Endothelial cell of umbilical vein (primary cell): Measurements from ENCODE around the gene RAB6B. TPM values are rescaled to one million over a fixed set of nuclear protein-coding genes. Genes with fewer than 3 reads are reported as not detected.

ENCODE experiments used
- BruUV-seq: library from RNA; stranded (reverse); fragments of 400-500 nt; replicated peaks from 2 replicates; lab custom pipeline; 2021; lab: Mats Ljungman, UMichigan
- CTCF ChIA-PET: fragments of 300-600, 350-600 bp; sonication (Branson Sonifier 250); formaldehyde crosslinking; loops from one replicate; lab custom pipeline; 2021; ENCODE audit warnings: antibody characterized with exemption, inconsistent platforms; lab: Charles Lee
- POLR2A ChIA-PET: fragments of 300-600, 350-600 bp; sonication (Branson Sonifier 250); formaldehyde crosslinking; loops from one replicate; lab custom pipeline; 2021; ENCODE audit warnings: antibody characterized with exemption, inconsistent platforms; lab: Charles Lee
- DNase-seq: peaks from one replicate; pipeline ENCODE4 v3.0.0-alpha.2; 2011; ENCODE audit warnings: low read depth, low spot score
- FAIRE-seq: peaks from 2 replicates; lab custom pipeline; 2011; peaks lifted over from hg19 to GRCh38; lab: Jason Lieb, UNC
- H2AFZ ChIP-seq: 2 replicates; pipeline ENCODE4 v1.6.0; 2012; ENCODE audit warnings: low read depth, low read length, control low read depth, inconsistent platforms
- H3K27ac ChIP-seq: 2 replicates; pipeline ENCODE4 v1.5.1; 2011; ENCODE audit warnings: low read depth, mild to moderate bottlenecking, control low read depth, low read length, moderate library complexity; ENCODE audit not compliant: insufficient read depth
- H3K27me3 ChIP-seq, 2 experiments: 2 replicates each; pipeline versions ENCODE4 v1.6.0 to v1.6.1; 2011; ENCODE audit warnings: low read length in 2 of 2, mixed read lengths in 1 of 2; ENCODE audit not compliant: control insufficient read depth in 2 of 2, insufficient read depth in 2 of 2
- H3K36me3 ChIP-seq, 2 experiments: 2 replicates in 1 of 2; 3 replicates in 1 of 2; pipeline ENCODE4 v1.5.1; 2011; ENCODE audit warnings: low read length in 2 of 2, mild to moderate bottlenecking in 1 of 2, moderate library complexity in 1 of 2; ENCODE audit not compliant: control insufficient read depth in 2 of 2, insufficient read depth in 2 of 2; ENCODE audit errors: extremely low read depth in 1 of 2
- H3K4me1 ChIP-seq: 3 replicates; pipeline ENCODE4 v1.5.1; 2011; ENCODE audit warnings: mild to moderate bottlenecking, low read length; ENCODE audit not compliant: control insufficient read depth, insufficient read depth; ENCODE audit errors: extremely low read depth
- H3K4me2 ChIP-seq: 2 replicates; pipeline ENCODE4 v1.6.1; 2011; ENCODE audit warnings: low read length, control low read depth, mixed read lengths; ENCODE audit not compliant: insufficient read depth
- H3K4me3 ChIP-seq, 3 experiments: fragments of 200-600 bp in 1 of 3; sonication (generic), shearing (Covaris generic) in 1 of 3; replicated peaks in 1 of 3; 2 replicates each; pipeline ENCODE4 v1.5.1; 2011 to 2016; ENCODE audit warnings: control low read depth in 3 of 3, low read length in 3 of 3, mild to moderate bottlenecking in 2 of 3, inconsistent platforms in 1 of 3, low read depth in 1 of 3, moderate library complexity in 1 of 3; ENCODE audit not compliant: insufficient read depth in 1 of 3
- H3K79me2 ChIP-seq: 2 replicates; pipeline ENCODE4 v1.6.0; 2012; ENCODE audit warnings: low read length, inconsistent platforms; ENCODE audit not compliant: control insufficient read depth, insufficient read depth
- H3K9ac ChIP-seq: replicated peaks from 2 replicates; pipeline ENCODE3; 2011; ENCODE audit warnings: low read length, control low read depth; ENCODE audit not compliant: insufficient read depth; ENCODE audit errors: extremely low read depth
- H3K9me1 ChIP-seq: replicated peaks from 3 replicates; pipeline ENCODE4 v1.6.0; 2011; ENCODE audit warnings: mild to moderate bottlenecking, low read length; ENCODE audit not compliant: control insufficient read depth, insufficient read depth; ENCODE audit errors: extremely low read depth
- H3K9me3 ChIP-seq: replicated peaks from 2 replicates; pipeline ENCODE4 v1.5.1; 2012; ENCODE audit warnings: low read length, inconsistent platforms; ENCODE audit not compliant: control insufficient read depth, insufficient read depth
- H4K20me1 ChIP-seq: replicated peaks from 2 replicates; pipeline ENCODE3; 2011; ENCODE audit warnings: mild to moderate bottlenecking, low read length; ENCODE audit not compliant: control insufficient read depth, insufficient read depth; ENCODE audit errors: extremely low read depth
- EZH2 ChIP-seq: IDR thresholded peaks from 2 replicates; pipeline ENCODE4 v1.6.1; 2012; ENCODE audit warnings: borderline replicate concordance, low read depth, mild to moderate bottlenecking, moderate library complexity, low read length, inconsistent platforms; ENCODE audit not compliant: severe bottlenecking
- FOS ChIP-seq: IDR thresholded peaks from 2 replicates; pipeline ENCODE4 v1.6.1; 2011; ENCODE audit warnings: mild to moderate bottlenecking, low read length, moderate library complexity, borderline replicate concordance; ENCODE audit not compliant: insufficient read depth
- GATA2 ChIP-seq: IDR thresholded peaks from 2 replicates; pipeline ENCODE4 v1.7.0; 2011; ENCODE audit warnings: low read depth, mild to moderate bottlenecking, moderate library complexity, mixed read lengths, low read length; ENCODE audit not compliant: insufficient read length, insufficient read depth
- JUN ChIP-seq: IDR thresholded peaks from 2 replicates; pipeline ENCODE4 v1.6.1; 2011; ENCODE audit warnings: borderline replicate concordance, low read depth; ENCODE audit not compliant: insufficient read length, insufficient read depth
- MYC ChIP-seq: IDR thresholded peaks from one replicate; pipeline ENCODE4 v1.6.1; 2011; ENCODE audit warnings: mild to moderate bottlenecking, low read depth, low read length
- POLR2A ChIP-seq: IDR thresholded peaks from 2 replicates; pipeline ENCODE4 v1.6.1; 2012; ENCODE audit warnings: low read depth, mild to moderate bottlenecking, control low read depth, low read length
- POLR2AphosphoS5 ChIP-seq: IDR thresholded peaks from 2 replicates; pipeline ENCODE4 v1.6.1; 2012; ENCODE audit warnings: low read depth, mild to moderate bottlenecking, control low read depth, low read length, moderate library complexity; ENCODE audit not compliant: insufficient read depth
- dilution Hi-C: fragments of 300-500 bp; cut with MboI; formaldehyde crosslinking; loops from one replicate; pipeline ENCODE4 v1.15.0; 2019; ENCODE audit warnings: low sequenced_read_pairs; ENCODE audit not compliant: extremely low pct_ligation_motif_present
- intact Hi-C: fragments of 100-400 bp; cut with micrococcal nuclease; formaldehyde crosslinking; loops from one replicate; pipeline ENCODE4 v1.10.0; 2022
- polyA plus RNA-seq, 4 experiments: library from polyadenylated mRNA; depleted of rRNA in 3 of 4; stranded (reverse) in 3 of 4; unstranded in 1 of 4; fragments of >200 nt; gene quantifications; 2 replicates each; pipeline versions ENCODE4 v1.2.1 to v1.2.3, GENCODE V29; 2011 to 2012; ENCODE audit warnings: missing spikeins in 1 of 4
- total RNA-seq: library from RNA; stranded (reverse); gene quantifications from 2 replicates; pipeline ENCODE4 v1.2.3, GENCODE V29; 2021
- TF ChIP-seq, protein P1 (sequence below): IDR thresholded peaks from 2 replicates; pipeline ENCODE4 v1.6.1; 2011; ENCODE audit not compliant: insufficient read depth, insufficient read length
- TF ChIP-seq, protein P2 (sequence below), 2 donors: IDR thresholded peaks; 1 replicate in 1 of 2; 2 replicates in 1 of 2; pipeline ENCODE4 v1.5.1; 2011; ENCODE audit warnings: low read length in 2 of 2, mild to moderate bottlenecking in 2 of 2, moderate library complexity in 2 of 2, control low read depth in 1 of 2, inconsistent platforms in 1 of 2, low read depth in 1 of 2; ENCODE audit not compliant: insufficient read depth in 1 of 2; ENCODE audit errors: extremely low read depth in 1 of 2

RAB6B gene
- total and polyA plus RNA-seq, 2 donors (not counting 3 experiments of a cell fraction or from before 2014, with no cell fraction given), result 1.7 to 6.7 TPM

DNA sequence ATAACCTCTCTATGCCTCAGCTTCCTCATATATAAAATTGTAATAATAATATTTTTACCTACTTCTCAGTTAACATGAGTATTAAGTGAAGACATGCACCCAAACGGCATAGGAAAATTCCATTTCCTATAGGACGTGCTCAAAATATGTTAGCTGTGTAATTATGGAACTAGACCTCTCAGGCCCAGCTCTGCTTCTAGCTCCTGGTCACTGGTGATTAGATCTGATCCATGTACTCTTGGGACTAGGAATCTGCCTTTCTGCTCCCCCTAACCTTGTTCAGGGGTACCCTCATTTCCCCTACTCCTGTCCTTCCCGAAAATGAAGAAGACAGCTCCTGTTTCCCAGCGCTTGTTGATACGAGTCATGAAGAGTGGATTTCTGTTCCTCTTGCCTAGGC lies 119.8 kb downstream of the RAB6B start:
- CTCF ChIA-PET, result interaction anchor here (1.4 kb wide), 1 partner anchor 9 kb away, joined by 3 read pairs; no protein-coding TSS in a partner anchor
- intact Hi-C loops, result no loop called here
- Histone ChIP-seq H3K27me3 (peaks cover 1 to 3% of the 10 kb centered on the region in 2 experiments), H3K36me3 (no peaks in the 10 kb centered on the region), H3K79me2 (no peaks in the 10 kb centered on the region), H3K27ac (no peak overlapping the region), H3K9ac (no peak overlapping the region), H3K9me3 (no peaks in the 10 kb centered on the region), H3K9me1 (no peaks in the 10 kb centered on the region), H2AFZ (no peak overlapping the region), H3K4me1 (no peaks in the 10 kb centered on the region), H3K4me3 (no peak overlapping the region), H4K20me1 (no peaks in the 10 kb centered on the region), H3K4me2 (no peak overlapping the region)
- TF ChIP-seq MYC (no peak), JUN (no peak), GATA2 (no peak), POLR2AphosphoS5 (no peak), POLR2A (no peak), EZH2 (no peak), FOS (no peak)
- TF ChIP-seq, protein P1, sequence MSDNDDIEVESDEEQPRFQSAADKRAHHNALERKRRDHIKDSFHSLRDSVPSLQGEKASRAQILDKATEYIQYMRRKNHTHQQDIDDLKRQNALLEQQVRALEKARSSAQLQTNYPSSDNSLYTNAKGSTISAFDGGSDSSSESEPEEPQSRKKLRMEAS, result no peak
- TF ChIP-seq, protein P2, sequence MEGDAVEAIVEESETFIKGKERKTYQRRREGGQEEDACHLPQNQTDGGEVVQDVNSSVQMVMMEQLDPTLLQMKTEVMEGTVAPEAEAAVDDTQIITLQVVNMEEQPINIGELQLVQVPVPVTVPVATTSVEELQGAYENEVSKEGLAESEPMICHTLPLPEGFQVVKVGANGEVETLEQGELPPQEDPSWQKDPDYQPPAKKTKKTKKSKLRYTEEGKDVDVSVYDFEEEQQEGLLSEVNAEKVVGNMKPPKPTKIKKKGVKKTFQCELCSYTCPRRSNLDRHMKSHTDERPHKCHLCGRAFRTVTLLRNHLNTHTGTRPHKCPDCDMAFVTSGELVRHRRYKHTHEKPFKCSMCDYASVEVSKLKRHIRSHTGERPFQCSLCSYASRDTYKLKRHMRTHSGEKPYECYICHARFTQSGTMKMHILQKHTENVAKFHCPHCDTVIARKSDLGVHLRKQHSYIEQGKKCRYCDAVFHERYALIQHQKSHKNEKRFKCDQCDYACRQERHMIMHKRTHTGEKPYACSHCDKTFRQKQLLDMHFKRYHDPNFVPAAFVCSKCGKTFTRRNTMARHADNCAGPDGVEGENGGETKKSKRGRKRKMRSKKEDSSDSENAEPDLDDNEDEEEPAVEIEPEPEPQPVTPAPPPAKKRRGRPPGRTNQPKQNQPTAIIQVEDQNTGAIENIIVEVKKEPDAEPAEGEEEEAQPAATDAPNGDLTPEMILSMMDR (IDR thresholded peaks at IDR 0.05; ENCODE audit: extremely low read depth in 1 of 2, insufficient read depth in 1 of 2, low read depth in 1 of 2, low read length in 2 of 2), result no peak
- FAIRE-seq (no peak), DNase-seq (no peak)
- dilution Hi-C loops, result no loop called here
- POLR2A ChIA-PET, result no interaction called here
- no TSS peak for BruUV-seq
